Ectodermal cell (in vitro differentiated cells): Measurements from ENCODE around the gene B3GALNT1.

Source experiments
- H3K27ac ChIP-seq: 2 replicates; pipeline ENCODE4 v1.7.0; 2013; ENCODE audit warnings: mild to moderate bottlenecking, low read depth, low read length; ENCODE audit not compliant: insufficient read depth, poor library complexity, severe bottlenecking
- H3K27me3 ChIP-seq: 2 replicates; pipeline ENCODE4 v1.7.0; 2013; ENCODE audit warnings: mild to moderate bottlenecking, low read length; ENCODE audit not compliant: insufficient read depth, control insufficient read depth, poor library complexity, severe bottlenecking
- H3K36me3 ChIP-seq: one replicate; pipeline ENCODE4 v1.7.0; 2013; ENCODE audit warnings: low read length; ENCODE audit not compliant: control insufficient read depth, insufficient read depth
- H3K4me1 ChIP-seq: one replicate; pipeline ENCODE4 v1.7.0; 2013; ENCODE audit warnings: low read length; ENCODE audit not compliant: control insufficient read depth, insufficient read depth
- H3K4me3 ChIP-seq: 2 replicates; pipeline ENCODE4 v1.7.0; 2013; ENCODE audit warnings: low read depth, low read length, control low read depth; ENCODE audit not compliant: insufficient read depth
- H3K9me3 ChIP-seq: 2 replicates; pipeline ENCODE4 v1.7.0; 2013; ENCODE audit warnings: mild to moderate bottlenecking, low read length, moderate library complexity; ENCODE audit not compliant: control insufficient read depth
- WGBS, 2 experiments: methylation state at CpG; one replicate each; pipeline ENCODE4 v1.1.7; 2013; ENCODE audit warnings: missing lambda C conversion rate in 2 of 2; 5-methylcytosine and 5-hydroxymethylcytosine counted together

Gene B3GALNT1

GRCh38 chr3:161117646-161118045, 12.5 kb upstream of the B3GALNT1 start:
- Histone ChIP-seq H3K9me3 (no peaks in the 10 kb centered on the region), H3K27me3 (no peaks in the 10 kb centered on the region), H3K4me1 (no peaks in the 10 kb centered on the region), H3K27ac (no peak overlapping the region), H3K4me3 (no peak overlapping the region), H3K36me3 (no peaks in the 10 kb centered on the region)
- WGBS, 2 experiments, result 85 to 91% methylated on average over 2 to 3 of the region's 3 CpGs

GRCh38 chr3:161108840-161109239, 3.7 kb upstream of the B3GALNT1 start:
- H3K4me1 ChIP-seq, result peaks cover 6% of the 10 kb centered on the region
- no peak overlapping the region for H3K27ac ChIP-seq
- 86 to 95% methylated on average over 1 of the region's 1 CpG for WGBS, 2 experiments
- H3K36me3 ChIP-seq, result no peaks in the 10 kb centered on the region
- peaks cover 25% of the 10 kb centered on the region for H3K27me3 ChIP-seq
- no peaks in the 10 kb centered on the region for H3K9me3 ChIP-seq
- no peak overlapping the region for H3K4me3 ChIP-seq

- no peaks in the 10 kb centered on the region for H3K9me3 ChIP-seq
- H3K4me3 ChIP-seq, result no peak overlapping the region
- WGBS, 2 experiments, result 100% methylated on average over 1 of the region's 1 CpG; no CpG with 5 or more reads in 1 of the 2 experiments
- peaks cover 29% of the 10 kb centered on the region for H3K27me3 ChIP-seq
- no peak overlapping the region for H3K27ac ChIP-seq
- H3K4me1 ChIP-seq, result peaks cover 6% of the 10 kb centered on the region
- H3K36me3 ChIP-seq, result no peaks in the 10 kb centered on the region
Observed at GRCh38 chr3:161107311-161107710, 2.2 kb upstream of the B3GALNT1 start.

GRCh38 chr3:161103776-161104385, 1.3 kb downstream of the B3GALNT1 start:
- Histone ChIP-seq H3K27ac (no peak overlapping the region), H3K9me3 (no peaks in the 10 kb centered on the region), H3K27me3 (peaks cover 29% of the 10 kb centered on the region), H3K4me3 (peak overlapping the region; percentile 57), H3K36me3 (no peaks in the 10 kb centered on the region), H3K4me1 (peaks cover 6% of the 10 kb centered on the region)
- WGBS, 2 experiments, result 94 to 95% methylated on average over 22 of the region's 22 CpGs

- Histone ChIP-seq H3K4me1 (peaks cover 6% of the 10 kb centered on the region), H3K36me3 (no peaks in the 10 kb centered on the region), H3K9me3 (no peaks in the 10 kb centered on the region), H3K27ac (no peak overlapping the region), H3K4me3 (no peak overlapping the region), H3K27me3 (peaks cover 29% of the 10 kb centered on the region)
- 98 to 100% methylated on average over 1 to 3 of the region's 3 CpGs for WGBS, 2 experiments
Observed at GRCh38 chr3:161101609-161102008, 3.5 kb downstream of the B3GALNT1 start.

GRCh38 chr3:161100994-161101393, 4.2 kb downstream of the B3GALNT1 start:
- WGBS, 2 experiments, result 87 to 95% methylated on average over 6 of the region's 6 CpGs
- Histone ChIP-seq H3K4me1 (peaks cover 6% of the 10 kb centered on the region), H3K27me3 (peaks cover 26% of the 10 kb centered on the region), H3K36me3 (no peaks in the 10 kb centered on the region), H3K9me3 (no peaks in the 10 kb centered on the region), H3K27ac (no peak overlapping the region), H3K4me3 (no peak overlapping the region)

GRCh38 chr3:161096771-161097367, 8.3 kb downstream of the B3GALNT1 start:
- no peaks in the 10 kb centered on the region for H3K4me1 ChIP-seq
- 77 to 78% methylated on average over 7 of the region's 7 CpGs for WGBS, 2 experiments
- H3K4me3 ChIP-seq, result no peak overlapping the region

GRCh38 chr3:161093895-161094294, 11.3 kb downstream of the B3GALNT1 start:
- Histone ChIP-seq H3K36me3 (no peaks in the 10 kb centered on the region), H3K27ac (no peak overlapping the region), H3K9me3 (no peaks in the 10 kb centered on the region), H3K27me3 (no peaks in the 10 kb centered on the region), H3K4me1 (no peaks in the 10 kb centered on the region), H3K4me3 (no peak overlapping the region)

More at GRCh38 chr3:161096771-161097367, 8.3 kb downstream of the B3GALNT1 start:
- no peaks in the 10 kb centered on the region for H3K9me3 ChIP-seq
- H3K27ac ChIP-seq, result no peak overlapping the region
- H3K36me3 ChIP-seq, result no peaks in the 10 kb centered on the region
- H3K27me3 ChIP-seq, result no peaks in the 10 kb centered on the region

GRCh38 chr3:161084277-161084676, 20.9 kb downstream of the B3GALNT1 start:
- Histone ChIP-seq H3K9me3 (no peaks in the 10 kb centered on the region), H3K4me1 (no peaks in the 10 kb centered on the region), H3K27me3 (no peaks in the 10 kb centered on the region), H3K27ac (no peak overlapping the region), H3K4me3 (no peak overlapping the region), H3K36me3 (peaks cover 6% of the 10 kb centered on the region)
- WGBS, 2 experiments, result 90 to 96% methylated on average over 2 of the region's 2 CpGs

- H3K4me1 ChIP-seq, result no peaks in the 10 kb centered on the region
- no peak overlapping the region for H3K4me3 ChIP-seq
- H3K36me3 ChIP-seq, result peaks cover 6% of the 10 kb centered on the region
- H3K9me3 ChIP-seq, result no peaks in the 10 kb centered on the region
- H3K27ac ChIP-seq, result no peak overlapping the region
- WGBS, 2 experiments, result 93 to 98% methylated on average over 1 of the region's 1 CpG
- H3K27me3 ChIP-seq, result no peaks in the 10 kb centered on the region
Observed at GRCh38 chr3:161083131-161083530, 22.0 kb downstream of the B3GALNT1 start.
